GM12878 (cell line): ENCODE results near the gene CELSR1. TPM values are rescaled to one million over a fixed set of nuclear protein-coding genes. Genes with fewer than 3 reads are reported as not detected.

Experiments
- ATAC-seq: fragments of 200-7000 bp; cut with Tn5 transposase; 3 replicates; pipeline ENCODE4 v1.9.1; 2020; ENCODE audit warnings: mild to moderate bottlenecking, moderate library complexity
- BruUV-seq: library from RNA; stranded (reverse); fragments of 400-500 nt; replicated peaks from 2 replicates; lab custom pipeline; 2021; lab: Mats Ljungman, UMichigan
- CTCF ChIA-PET: fragments of 300-600 bp; sonication (Branson Sonifier 250); formaldehyde crosslinking; extraction: SDS; loops from one replicate; lab custom pipeline; 2021; ENCODE audit warnings: inconsistent platforms; lab: Yijun Ruan, JAX
- POLR2A ChIA-PET: fragments of 350-600 bp; formaldehyde crosslinking; extraction: SDS; loops from one replicate; lab custom pipeline; 2021; ENCODE audit warnings: inconsistent platforms; lab: Charles Lee
- RAD21 ChIA-PET: fragments of 300-600 bp; sonication (Branson Sonifier 250); formaldehyde crosslinking; loops from one replicate; lab custom pipeline; 2023; ENCODE audit warnings: antibody characterized with exemption; ENCODE audit not compliant: unreplicated experiment; lab: Charles Lee
- SMC1A ChIA-PET: fragments of 300-600 bp; sonication (Branson Sonifier 250); formaldehyde crosslinking; loops from one replicate; lab custom pipeline; 2023; ENCODE audit not compliant: unreplicated experiment, uncharacterized antibody; lab: Charles Lee
- DNase-seq: peaks from one replicate; pipeline ENCODE4 v3.0.0-alpha.2; 2011; ENCODE audit warnings: low read depth, low spot score
- FAIRE-seq: peaks from 3 replicates; lab custom pipeline; 2011; peaks lifted over from hg19 to GRCh38; lab: Jason Lieb, UNC
- H2AFZ ChIP-seq: 2 replicates; pipeline ENCODE4 v1.6.0; 2011; ENCODE audit warnings: low read depth, low read length, control low read depth; ENCODE audit not compliant: control insufficient read depth
- H3K27ac ChIP-seq: 2 replicates; pipeline ENCODE4 v1.5.1; 2011; ENCODE audit warnings: control low read depth; ENCODE audit not compliant: control insufficient read depth, insufficient read depth
- H3K27me3 ChIP-seq, 2 experiments: replicated peaks in 1 of 2; 2 replicates each; pipeline versions ENCODE4 v1.6.0 to v1.6.1; 2011; ENCODE audit warnings: low read length in 1 of 2; ENCODE audit not compliant: control insufficient read depth in 2 of 2, insufficient read depth in 2 of 2
- H3K36me3 ChIP-seq, 2 experiments: 2 replicates each; pipeline ENCODE4 v1.5.1; 2011; ENCODE audit warnings: low read length in 1 of 2; ENCODE audit not compliant: control insufficient read depth in 2 of 2, insufficient read depth in 2 of 2
- H3K4me1 ChIP-seq: 2 replicates; pipeline ENCODE4 v1.6.1; 2011; ENCODE audit warnings: mild to moderate bottlenecking, low read length, moderate library complexity, mixed read lengths; ENCODE audit not compliant: control insufficient read depth, insufficient read depth
- H3K4me2 ChIP-seq: 2 replicates; pipeline ENCODE4 v1.6.0; 2011; ENCODE audit warnings: control low read depth; ENCODE audit not compliant: control insufficient read depth, insufficient read depth
- H3K4me3 ChIP-seq: fragments of 200-600 bp; sonication (generic); 2 replicates; pipeline ENCODE4 v1.5.1; 2016
- H3K79me2 ChIP-seq: 2 replicates; pipeline ENCODE4 v1.6.0; 2011; ENCODE audit warnings: low read length; ENCODE audit not compliant: control insufficient read depth, insufficient read depth
- H3K9ac ChIP-seq: 2 replicates; pipeline ENCODE4 v1.8.0; 2011; ENCODE audit warnings: low read length, control low read depth, mixed read lengths; ENCODE audit not compliant: control insufficient read depth, insufficient read depth
- H3K9me3 ChIP-seq: replicated peaks from 3 replicates; pipeline ENCODE4 v1.5.1; 2011; ENCODE audit warnings: mild to moderate bottlenecking, low read length; ENCODE audit not compliant: control insufficient read depth, insufficient read depth
- H4K20me1 ChIP-seq: 2 replicates; pipeline ENCODE4 v1.6.0; 2011; ENCODE audit not compliant: control insufficient read depth, insufficient read depth
- BMI1 ChIP-seq: fragments of 450-650 bp; IDR thresholded peaks from 2 replicates; pipeline ENCODE4 v1.6.1; 2016; ENCODE audit warnings: mild to moderate bottlenecking, moderate library complexity, borderline replicate concordance
- ESRRA ChIP-seq: IDR thresholded peaks from 2 replicates; pipeline ENCODE4 v1.6.1; 2012; ENCODE audit warnings: mild to moderate bottlenecking, low read length, improper control_type of control experiment
- MXI1 ChIP-seq: fragments of 150-350 bp; IDR thresholded peaks from 2 replicates; pipeline ENCODE4 v1.6.1; 2011; ENCODE audit warnings: low read depth, mild to moderate bottlenecking, inconsistent platforms, low read length, improper control_type of control experiment
- MYC ChIP-seq: IDR thresholded peaks from 2 replicates; pipeline ENCODE4 v1.6.1; 2011; ENCODE audit warnings: mild to moderate bottlenecking, low read length, moderate library complexity, inconsistent platforms; ENCODE audit not compliant: insufficient read depth, insufficient replicate concordance, insufficient read length, severe bottlenecking
- NRF1 ChIP-seq: conservative IDR thresholded peaks from 2 replicates; pipeline ENCODE4 v1.6.1; 2011; ENCODE audit warnings: mild to moderate bottlenecking, low read depth, low read length, improper control_type of control experiment
- SUPT20H ChIP-seq: IDR thresholded peaks from 2 replicates; pipeline ENCODE4 v1.6.1; 2011; ENCODE audit warnings: low read depth, mild to moderate bottlenecking, low read length, moderate library complexity, borderline replicate concordance; ENCODE audit not compliant: control insufficient read depth
- SUZ12 ChIP-seq: fragments of 200-600 bp; sonication (generic); IDR thresholded peaks from one replicate; pipeline ENCODE4 v1.6.1; 2018; ENCODE audit warnings: antibody characterized with exemption, mild to moderate bottlenecking; ENCODE audit not compliant: unreplicated experiment
- ZBED1 ChIP-seq: IDR thresholded peaks from 2 replicates; pipeline ENCODE4 v1.6.1; 2016; ENCODE audit warnings: borderline replicate concordance
- ZNF622 ChIP-seq: fragments of 450-650 bp; IDR thresholded peaks from 2 replicates; pipeline ENCODE4 v1.6.1; 2017; ENCODE audit warnings: mild to moderate bottlenecking, inconsistent platforms
- WGBS: methylation state at CpG from one replicate; pipeline ENCODE4 v1.1.6; 2016; ENCODE audit warnings: low lambda C conversion rate; ENCODE audit not compliant: insufficient replicate concordance, insufficient coverage; ENCODE audit errors: missing lambda C conversion rate; 5-methylcytosine and 5-hydroxymethylcytosine counted together
- in situ Hi-C: fragments of 300-500 bp; cut with MboI; formaldehyde crosslinking; loops from 9 replicates; pipeline ENCODE4 v1.14.3; 2018; ENCODE audit warnings: mixed read lengths
- intact Hi-C: fragments of 100-400 bp; cut with micrococcal nuclease; formaldehyde crosslinking; loops from one replicate; pipeline ENCODE4 v1.14.2; 2022; ENCODE audit not compliant: unreplicated experiment
- polyA plus RNA-seq, 11 experiments: library from polyadenylated mRNA; depleted of rRNA in 4 of 11; unstranded in 6 of 11; stranded (reverse) in 5 of 11; fragments of >200 nt; fragmentation: Nextera tagmentation in 4 of 11; fragmentation: Illumina TruSeq in 1 of 11; extraction: Ambion mirVana in 4 of 11; extraction: Trizol in 1 of 11; gene quantifications; 1 replicate in 1 of 11; 2 replicates in 10 of 11; pipeline versions ENCODE4 v1.2.1 to v1.2.3, GENCODE V29; 2011 to 2016; ENCODE audit warnings: inconsistent platforms in 2 of 11, missing spikeins in 2 of 11, low read depth in 1 of 11
- total RNA-seq, 4 experiments: library from RNA; depleted of rRNA in 3 of 4; stranded (reverse); fragments of >200 nt in 3 of 4; fragmentation: Illumina TruSeq in 1 of 4; extraction: Trizol in 1 of 4; gene quantifications; 2 replicates each; pipeline versions ENCODE4 v1.2.1 to v1.2.3, GENCODE V29; 2013 to 2021
- TF ChIP-seq, protein P1 (sequence below): fragments of 450-650 bp; IDR thresholded peaks from 2 replicates; pipeline ENCODE4 v1.6.1; 2017; ENCODE audit warnings: mild to moderate bottlenecking, moderate library complexity
- TF ChIP-seq, protein P2 (sequence below): IDR thresholded peaks from 2 replicates; pipeline ENCODE4 v1.6.1; 2012; ENCODE audit warnings: low read depth, low read length, improper control_type of control experiment
- TF ChIP-seq, protein P3 (sequence below): IDR thresholded peaks from 2 replicates; pipeline ENCODE4 v1.6.1; 2011; ENCODE audit warnings: low read depth, mild to moderate bottlenecking, low read length, moderate library complexity, borderline replicate concordance; ENCODE audit errors: extremely low read depth
- TF ChIP-seq, protein P4 (sequence below): IDR thresholded peaks from 2 replicates; pipeline ENCODE4 v1.6.1; 2012; ENCODE audit warnings: mild to moderate bottlenecking, low read depth, low read length

The CELSR1 gene
- total and polyA plus RNA-seq, 10 of the 15 experiments (the other 5 are each of a cell fraction or from before 2014, with no cell fraction given), result 0.05 to 1.7 (median 0.35) TPM; not detected in 2

DNA sequence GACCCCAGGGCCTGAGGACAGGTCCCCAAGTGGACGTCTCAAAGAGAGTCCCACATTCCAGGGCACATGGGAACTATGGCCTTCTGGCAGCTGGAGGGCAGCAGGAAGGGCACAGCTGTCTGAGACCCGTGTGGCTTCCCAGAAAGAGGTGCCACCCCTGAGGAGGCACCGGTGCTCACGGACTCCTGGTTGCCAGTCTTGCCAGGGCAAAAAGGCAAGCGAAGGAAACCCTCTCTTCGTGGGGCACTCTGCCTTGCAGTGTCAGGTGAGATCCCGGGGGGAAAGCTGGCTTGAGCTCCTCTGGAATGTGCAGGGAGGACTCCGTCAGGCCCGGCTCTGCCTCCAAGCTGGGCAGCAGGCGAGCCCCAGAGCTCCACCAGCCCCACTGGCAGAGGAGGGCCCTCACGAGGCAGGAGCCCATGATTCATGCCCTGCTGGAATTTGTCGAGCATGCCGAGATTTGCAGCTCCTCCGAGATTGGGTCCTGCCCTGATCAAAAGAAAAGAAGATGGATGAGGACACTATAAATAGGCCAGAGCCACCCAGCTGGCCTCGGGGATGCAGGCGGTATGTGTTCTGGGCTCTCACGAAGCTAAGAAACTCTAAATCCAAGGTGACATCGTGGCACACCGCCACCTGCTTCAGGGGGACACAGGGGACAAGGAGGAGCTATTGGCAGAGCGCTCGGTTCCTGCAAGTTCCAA, 9.9 kb upstream of the CELSR1 start:
- Histone ChIP-seq H3K4me3 (no peak overlapping the region), H3K9me3 (no peaks in the 10 kb centered on the region), H4K20me1 (no peaks in the 10 kb centered on the region), H3K4me1 (no peaks in the 10 kb centered on the region; the same call in 1 of the 2 replicates), H3K9ac (no peak overlapping the region), H3K27ac (no peak overlapping the region), H3K27me3 (no peaks in the 10 kb centered on the region; a peak in 2 of 4 replicates), H2AFZ (no peak overlapping the region), H3K79me2 (no peaks in the 10 kb centered on the region), H3K4me2 (no peak overlapping the region), H3K36me3 (no peaks in the 10 kb centered on the region)
- POLR2A ChIA-PET, result no interaction called here
- 46% methylated on average over 21 of the region's 21 CpGs for WGBS
- ATAC-seq (no peak), DNase-seq (no peak), FAIRE-seq (no peak)
- in situ Hi-C loops, result no loop called here
- CTCF ChIA-PET, result interaction anchor here (1.1 to 10.8 kb wide), 2 partner anchors 16 to 180 kb away, joined by 4 to 141 read pairs; no protein-coding TSS in a partner anchor
- RAD21 ChIA-PET, result interaction anchor here (0.9 to 1.2 kb wide), 2 partner anchors 17 to 179 kb away, joined by 3 to 5 read pairs; no protein-coding TSS in a partner anchor
- SMC1A ChIA-PET, result no interaction called here
- BruUV-seq, result no TSS peak
- intact Hi-C loops, result no loop called here
- TF ChIP-seq MYC (no peak), MXI1 (no peak), SUPT20H (no peak), ZBED1 (no peak), NRF1 (no peak), ZNF622 (no peak), SUZ12 (no peak), BMI1 (no peak), ESRRA (no peak)
- TF ChIP-seq, protein P1, sequence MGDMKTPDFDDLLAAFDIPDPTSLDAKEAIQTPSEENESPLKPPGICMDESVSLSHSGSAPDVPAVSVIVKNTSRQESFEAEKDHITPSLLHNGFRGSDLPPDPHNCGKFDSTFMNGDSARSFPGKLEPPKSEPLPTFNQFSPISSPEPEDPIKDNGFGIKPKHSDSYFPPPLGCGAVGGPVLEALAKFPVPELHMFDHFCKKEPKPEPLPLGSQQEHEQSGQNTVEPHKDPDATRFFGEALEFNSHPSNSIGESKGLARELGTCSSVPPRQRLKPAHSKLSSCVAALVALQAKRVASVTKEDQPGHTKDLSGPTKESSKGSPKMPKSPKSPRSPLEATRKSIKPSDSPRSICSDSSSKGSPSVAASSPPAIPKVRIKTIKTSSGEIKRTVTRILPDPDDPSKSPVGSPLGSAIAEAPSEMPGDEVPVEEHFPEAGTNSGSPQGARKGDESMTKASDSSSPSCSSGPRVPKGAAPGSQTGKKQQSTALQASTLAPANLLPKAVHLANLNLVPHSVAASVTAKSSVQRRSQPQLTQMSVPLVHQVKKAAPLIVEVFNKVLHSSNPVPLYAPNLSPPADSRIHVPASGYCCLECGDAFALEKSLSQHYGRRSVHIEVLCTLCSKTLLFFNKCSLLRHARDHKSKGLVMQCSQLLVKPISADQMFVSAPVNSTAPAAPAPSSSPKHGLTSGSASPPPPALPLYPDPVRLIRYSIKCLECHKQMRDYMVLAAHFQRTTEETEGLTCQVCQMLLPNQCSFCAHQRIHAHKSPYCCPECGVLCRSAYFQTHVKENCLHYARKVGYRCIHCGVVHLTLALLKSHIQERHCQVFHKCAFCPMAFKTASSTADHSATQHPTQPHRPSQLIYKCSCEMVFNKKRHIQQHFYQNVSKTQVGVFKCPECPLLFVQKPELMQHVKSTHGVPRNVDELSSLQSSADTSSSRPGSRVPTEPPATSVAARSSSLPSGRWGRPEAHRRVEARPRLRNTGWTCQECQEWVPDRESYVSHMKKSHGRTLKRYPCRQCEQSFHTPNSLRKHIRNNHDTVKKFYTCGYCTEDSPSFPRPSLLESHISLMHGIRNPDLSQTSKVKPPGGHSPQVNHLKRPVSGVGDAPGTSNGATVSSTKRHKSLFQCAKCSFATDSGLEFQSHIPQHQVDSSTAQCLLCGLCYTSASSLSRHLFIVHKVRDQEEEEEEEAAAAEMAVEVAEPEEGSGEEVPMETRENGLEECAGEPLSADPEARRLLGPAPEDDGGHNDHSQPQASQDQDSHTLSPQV, result no peak
- TF ChIP-seq, protein P2, sequence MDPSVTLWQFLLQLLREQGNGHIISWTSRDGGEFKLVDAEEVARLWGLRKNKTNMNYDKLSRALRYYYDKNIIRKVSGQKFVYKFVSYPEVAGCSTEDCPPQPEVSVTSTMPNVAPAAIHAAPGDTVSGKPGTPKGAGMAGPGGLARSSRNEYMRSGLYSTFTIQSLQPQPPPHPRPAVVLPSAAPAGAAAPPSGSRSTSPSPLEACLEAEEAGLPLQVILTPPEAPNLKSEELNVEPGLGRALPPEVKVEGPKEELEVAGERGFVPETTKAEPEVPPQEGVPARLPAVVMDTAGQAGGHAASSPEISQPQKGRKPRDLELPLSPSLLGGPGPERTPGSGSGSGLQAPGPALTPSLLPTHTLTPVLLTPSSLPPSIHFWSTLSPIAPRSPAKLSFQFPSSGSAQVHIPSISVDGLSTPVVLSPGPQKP, result no peak
- TF ChIP-seq, protein P3, sequence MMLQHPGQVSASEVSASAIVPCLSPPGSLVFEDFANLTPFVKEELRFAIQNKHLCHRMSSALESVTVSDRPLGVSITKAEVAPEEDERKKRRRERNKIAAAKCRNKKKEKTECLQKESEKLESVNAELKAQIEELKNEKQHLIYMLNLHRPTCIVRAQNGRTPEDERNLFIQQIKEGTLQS, result no peak
- TF ChIP-seq, protein P4, sequence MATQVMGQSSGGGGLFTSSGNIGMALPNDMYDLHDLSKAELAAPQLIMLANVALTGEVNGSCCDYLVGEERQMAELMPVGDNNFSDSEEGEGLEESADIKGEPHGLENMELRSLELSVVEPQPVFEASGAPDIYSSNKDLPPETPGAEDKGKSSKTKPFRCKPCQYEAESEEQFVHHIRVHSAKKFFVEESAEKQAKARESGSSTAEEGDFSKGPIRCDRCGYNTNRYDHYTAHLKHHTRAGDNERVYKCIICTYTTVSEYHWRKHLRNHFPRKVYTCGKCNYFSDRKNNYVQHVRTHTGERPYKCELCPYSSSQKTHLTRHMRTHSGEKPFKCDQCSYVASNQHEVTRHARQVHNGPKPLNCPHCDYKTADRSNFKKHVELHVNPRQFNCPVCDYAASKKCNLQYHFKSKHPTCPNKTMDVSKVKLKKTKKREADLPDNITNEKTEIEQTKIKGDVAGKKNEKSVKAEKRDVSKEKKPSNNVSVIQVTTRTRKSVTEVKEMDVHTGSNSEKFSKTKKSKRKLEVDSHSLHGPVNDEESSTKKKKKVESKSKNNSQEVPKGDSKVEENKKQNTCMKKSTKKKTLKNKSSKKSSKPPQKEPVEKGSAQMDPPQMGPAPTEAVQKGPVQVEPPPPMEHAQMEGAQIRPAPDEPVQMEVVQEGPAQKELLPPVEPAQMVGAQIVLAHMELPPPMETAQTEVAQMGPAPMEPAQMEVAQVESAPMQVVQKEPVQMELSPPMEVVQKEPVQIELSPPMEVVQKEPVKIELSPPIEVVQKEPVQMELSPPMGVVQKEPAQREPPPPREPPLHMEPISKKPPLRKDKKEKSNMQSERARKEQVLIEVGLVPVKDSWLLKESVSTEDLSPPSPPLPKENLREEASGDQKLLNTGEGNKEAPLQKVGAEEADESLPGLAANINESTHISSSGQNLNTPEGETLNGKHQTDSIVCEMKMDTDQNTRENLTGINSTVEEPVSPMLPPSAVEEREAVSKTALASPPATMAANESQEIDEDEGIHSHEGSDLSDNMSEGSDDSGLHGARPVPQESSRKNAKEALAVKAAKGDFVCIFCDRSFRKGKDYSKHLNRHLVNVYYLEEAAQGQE, result no peak
